Neural cell (in vitro differentiated cells): ENCODE measurements around the gene WFDC2. TPM values are rescaled to one million over a fixed set of nuclear protein-coding genes. Genes with fewer than 3 reads are reported as not detected.

Experiments used
- H2AFZ ChIP-seq: fragments of 200-600, 300-800 bp; sonication (generic), shearing (Covaris generic); 2 replicates; pipeline ENCODE4 v1.6.0; 2014; ENCODE audit warnings: low read depth, mild to moderate bottlenecking, antibody characterized with exemption, low read length, moderate library complexity
- H3F3A ChIP-seq: fragments of 200-600 bp; shearing (Covaris generic); 2 replicates; pipeline ENCODE4 v1.6.1; 2016; ENCODE audit warnings: mild to moderate bottlenecking, moderate library complexity, mixed read lengths, antibody characterized with exemption, low read length; ENCODE audit not compliant: insufficient read depth, poor library complexity, severe bottlenecking
- H3K27ac ChIP-seq: fragments of 200-600, 300-800 bp; sonication (generic), shearing (Covaris generic); 2 replicates; pipeline ENCODE4 v1.5.1; 2014; ENCODE audit warnings: mild to moderate bottlenecking, low read length, moderate library complexity
- H3K27me3 ChIP-seq: fragments of 300-800, 200-600 bp; sonication (generic), shearing (Covaris generic); 2 replicates; pipeline ENCODE4 v1.6.0; 2014; ENCODE audit warnings: mild to moderate bottlenecking, low read depth, low read length, moderate library complexity; ENCODE audit not compliant: insufficient read depth
- H3K36me3 ChIP-seq: fragments of 300-800, 200-600 bp; sonication (generic), shearing (Covaris generic); 2 replicates; pipeline ENCODE4 v1.5.1; 2014; ENCODE audit warnings: mild to moderate bottlenecking, antibody characterized with exemption, low read length, moderate library complexity; ENCODE audit not compliant: insufficient read depth
- H3K4me2 ChIP-seq: fragments of 300-800, 200-600 bp; sonication (generic), shearing (Covaris generic); 2 replicates; pipeline ENCODE4 v1.6.0; 2014; ENCODE audit warnings: mild to moderate bottlenecking, low read length
- H3K4me3 ChIP-seq: fragments of 300-800, 200-600 bp; sonication (generic), shearing (Covaris generic); 2 replicates; pipeline ENCODE4 v1.5.1; 2014; ENCODE audit warnings: mild to moderate bottlenecking, low read length, moderate library complexity
- H3K79me2 ChIP-seq: fragments of 200-600 bp; shearing (Covaris generic); replicated peaks from 2 replicates; pipeline ENCODE4 v1.6.0; 2014; ENCODE audit warnings: mild to moderate bottlenecking, low read length, moderate library complexity; ENCODE audit not compliant: insufficient read depth
- H3K9ac ChIP-seq: fragments of 300-800, 200-600 bp; sonication (generic), shearing (Covaris generic); 2 replicates; pipeline ENCODE4 v1.6.1; 2016; ENCODE audit warnings: mild to moderate bottlenecking, low read length, mixed read lengths
- H3K9me2 ChIP-seq: fragments of 200-600 bp; shearing (Covaris generic); 2 replicates; pipeline ENCODE4 v1.6.1; 2016; ENCODE audit warnings: mild to moderate bottlenecking, low read length, mixed read lengths; ENCODE audit not compliant: insufficient read depth
- H3K9me3 ChIP-seq: fragments of 200-600, 300-800 bp; sonication (generic), shearing (Covaris generic); 2 replicates; pipeline ENCODE4 v1.6.1; 2016; ENCODE audit warnings: mild to moderate bottlenecking, mixed run types, low read length, moderate library complexity, mixed read lengths
- H4K20me1 ChIP-seq: fragments of 200-600 bp; shearing (Covaris generic); 2 replicates; pipeline ENCODE4 v1.6.1; 2016; ENCODE audit warnings: mild to moderate bottlenecking, mixed run types; ENCODE audit not compliant: insufficient read depth
- EP300 ChIP-seq: fragments of 450-650 bp; conservative IDR thresholded peaks from 2 replicates; pipeline ENCODE4 v1.6.1; 2014; ENCODE audit warnings: antibody characterized with exemption, mild to moderate bottlenecking, moderate library complexity; ENCODE audit not compliant: poor library complexity, severe bottlenecking
- EZH2 ChIP-seq: fragments of 200-600, 300-800 bp; shearing (Covaris generic), sonication (generic); IDR thresholded peaks from 2 replicates; pipeline ENCODE4 v1.6.1; 2014; ENCODE audit warnings: antibody characterized with exemption, low read length, borderline replicate concordance, mild to moderate bottlenecking; ENCODE audit not compliant: insufficient read depth, poor library complexity, severe bottlenecking
- MXI1 ChIP-seq: fragments of 450-650 bp; conservative IDR thresholded peaks from 2 replicates; pipeline ENCODE4 v1.6.1; 2014; ENCODE audit warnings: antibody characterized with exemption, mild to moderate bottlenecking; ENCODE audit not compliant: poor library complexity, severe bottlenecking
- POLR2AphosphoS5 ChIP-seq: IDR thresholded peaks from 2 replicates; pipeline ENCODE4 v1.6.1; 2012
- RAD21 ChIP-seq: fragments of 450-650 bp; conservative IDR thresholded peaks from 2 replicates; pipeline ENCODE4 v1.6.1; 2014; ENCODE audit warnings: antibody characterized with exemption, mild to moderate bottlenecking, moderate library complexity
- SMC3 ChIP-seq: fragments of 450-650 bp; conservative IDR thresholded peaks from 2 replicates; pipeline ENCODE4 v1.6.1; 2014; ENCODE audit warnings: antibody characterized with exemption, mild to moderate bottlenecking, moderate library complexity; ENCODE audit not compliant: poor library complexity
- TAF1 ChIP-seq: IDR thresholded peaks from 2 replicates; pipeline ENCODE4 v1.6.1; 2012; ENCODE audit warnings: low read depth
- polyA plus RNA-seq: library from polyadenylated mRNA; depleted of rRNA; stranded (reverse); fragments of >200 nt; gene quantifications from 2 replicates; pipeline ENCODE4 v1.2.3, GENCODE V29; 2014
- TF ChIP-seq, protein P1 (sequence below): fragments of 450-650 bp; IDR thresholded peaks from 2 replicates; pipeline ENCODE4 v1.5.1; 2014; ENCODE audit warnings: antibody characterized with exemption, mild to moderate bottlenecking, moderate library complexity; ENCODE audit not compliant: poor library complexity, severe bottlenecking
- TF ChIP-seq, protein P2 (sequence below): IDR thresholded peaks from 2 replicates; pipeline ENCODE4 v1.6.1; 2012; ENCODE audit warnings: borderline replicate concordance

WFDC2 gene
- polyA plus RNA-seq, 1 donor from 2014 or later = not detected

DNA sequence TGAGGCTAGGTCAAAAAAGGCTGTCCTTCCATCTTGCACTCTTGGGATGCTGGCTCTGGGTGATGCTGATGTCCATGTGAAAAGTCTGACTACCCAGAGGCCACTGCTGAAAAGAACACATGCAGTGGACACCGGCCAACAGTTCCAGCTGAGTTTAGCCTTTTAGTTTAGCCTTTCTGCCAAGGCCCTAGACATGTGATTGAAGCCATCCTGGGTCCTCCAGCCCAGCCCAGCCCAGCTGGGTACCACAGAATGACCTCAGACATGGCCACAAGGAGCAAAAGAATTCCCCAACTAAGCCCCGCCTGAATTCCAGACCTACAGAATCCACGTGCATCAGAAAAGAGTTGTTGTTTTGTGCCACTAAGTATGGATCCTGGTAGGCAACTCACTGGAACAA lies 36.2 kb upstream of the WFDC2 start:
- no peak for TF ChIP-seq TAF1
- TF ChIP-seq, protein P1, sequence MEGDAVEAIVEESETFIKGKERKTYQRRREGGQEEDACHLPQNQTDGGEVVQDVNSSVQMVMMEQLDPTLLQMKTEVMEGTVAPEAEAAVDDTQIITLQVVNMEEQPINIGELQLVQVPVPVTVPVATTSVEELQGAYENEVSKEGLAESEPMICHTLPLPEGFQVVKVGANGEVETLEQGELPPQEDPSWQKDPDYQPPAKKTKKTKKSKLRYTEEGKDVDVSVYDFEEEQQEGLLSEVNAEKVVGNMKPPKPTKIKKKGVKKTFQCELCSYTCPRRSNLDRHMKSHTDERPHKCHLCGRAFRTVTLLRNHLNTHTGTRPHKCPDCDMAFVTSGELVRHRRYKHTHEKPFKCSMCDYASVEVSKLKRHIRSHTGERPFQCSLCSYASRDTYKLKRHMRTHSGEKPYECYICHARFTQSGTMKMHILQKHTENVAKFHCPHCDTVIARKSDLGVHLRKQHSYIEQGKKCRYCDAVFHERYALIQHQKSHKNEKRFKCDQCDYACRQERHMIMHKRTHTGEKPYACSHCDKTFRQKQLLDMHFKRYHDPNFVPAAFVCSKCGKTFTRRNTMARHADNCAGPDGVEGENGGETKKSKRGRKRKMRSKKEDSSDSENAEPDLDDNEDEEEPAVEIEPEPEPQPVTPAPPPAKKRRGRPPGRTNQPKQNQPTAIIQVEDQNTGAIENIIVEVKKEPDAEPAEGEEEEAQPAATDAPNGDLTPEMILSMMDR = no peak
- TF ChIP-seq MXI1 = no peak
- TF ChIP-seq RAD21 = no peak
- TF ChIP-seq POLR2AphosphoS5 = no peak
- TF ChIP-seq, protein P2, sequence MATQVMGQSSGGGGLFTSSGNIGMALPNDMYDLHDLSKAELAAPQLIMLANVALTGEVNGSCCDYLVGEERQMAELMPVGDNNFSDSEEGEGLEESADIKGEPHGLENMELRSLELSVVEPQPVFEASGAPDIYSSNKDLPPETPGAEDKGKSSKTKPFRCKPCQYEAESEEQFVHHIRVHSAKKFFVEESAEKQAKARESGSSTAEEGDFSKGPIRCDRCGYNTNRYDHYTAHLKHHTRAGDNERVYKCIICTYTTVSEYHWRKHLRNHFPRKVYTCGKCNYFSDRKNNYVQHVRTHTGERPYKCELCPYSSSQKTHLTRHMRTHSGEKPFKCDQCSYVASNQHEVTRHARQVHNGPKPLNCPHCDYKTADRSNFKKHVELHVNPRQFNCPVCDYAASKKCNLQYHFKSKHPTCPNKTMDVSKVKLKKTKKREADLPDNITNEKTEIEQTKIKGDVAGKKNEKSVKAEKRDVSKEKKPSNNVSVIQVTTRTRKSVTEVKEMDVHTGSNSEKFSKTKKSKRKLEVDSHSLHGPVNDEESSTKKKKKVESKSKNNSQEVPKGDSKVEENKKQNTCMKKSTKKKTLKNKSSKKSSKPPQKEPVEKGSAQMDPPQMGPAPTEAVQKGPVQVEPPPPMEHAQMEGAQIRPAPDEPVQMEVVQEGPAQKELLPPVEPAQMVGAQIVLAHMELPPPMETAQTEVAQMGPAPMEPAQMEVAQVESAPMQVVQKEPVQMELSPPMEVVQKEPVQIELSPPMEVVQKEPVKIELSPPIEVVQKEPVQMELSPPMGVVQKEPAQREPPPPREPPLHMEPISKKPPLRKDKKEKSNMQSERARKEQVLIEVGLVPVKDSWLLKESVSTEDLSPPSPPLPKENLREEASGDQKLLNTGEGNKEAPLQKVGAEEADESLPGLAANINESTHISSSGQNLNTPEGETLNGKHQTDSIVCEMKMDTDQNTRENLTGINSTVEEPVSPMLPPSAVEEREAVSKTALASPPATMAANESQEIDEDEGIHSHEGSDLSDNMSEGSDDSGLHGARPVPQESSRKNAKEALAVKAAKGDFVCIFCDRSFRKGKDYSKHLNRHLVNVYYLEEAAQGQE = no peak
- TF ChIP-seq SMC3 = no peak
- TF ChIP-seq EZH2 = no peak
- no peak for TF ChIP-seq EP300

DNA sequence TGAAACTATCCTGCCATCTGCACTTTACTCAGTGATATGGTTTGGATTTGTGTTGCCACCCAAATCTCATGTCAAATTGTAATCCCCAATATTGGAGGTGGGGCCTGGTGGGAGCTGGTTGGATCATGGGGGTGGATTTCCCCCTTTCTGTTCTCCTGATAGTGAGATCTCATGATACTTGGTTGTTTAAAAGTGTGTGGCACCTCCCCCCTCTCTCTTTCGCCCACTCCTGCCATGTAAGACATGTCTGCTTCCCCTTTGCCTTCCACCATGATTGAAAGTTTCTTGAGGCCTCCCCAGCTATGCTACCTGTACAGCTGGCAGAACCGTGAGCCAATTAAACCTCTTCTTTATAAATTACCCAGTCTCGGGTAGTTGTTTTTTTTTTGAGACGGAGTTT lies 35.6 kb upstream of the WFDC2 start:
- H3K9me2 ChIP-seq = no peaks in the 10 kb centered on the region
- no peaks in the 10 kb centered on the region for H3K9me3 ChIP-seq
- no peak overlapping the region for H3K4me3 ChIP-seq
- no peaks in the 10 kb centered on the region for H3K36me3 ChIP-seq
- no peak overlapping the region for H2AFZ ChIP-seq
- H3K27me3 ChIP-seq = no peaks in the 10 kb centered on the region
- H3K4me2 ChIP-seq = no peak overlapping the region
- H3F3A ChIP-seq = no peaks in the 10 kb centered on the region
- H3K27ac ChIP-seq = no peak overlapping the region
- H3K9ac ChIP-seq = no peak overlapping the region
- TF ChIP-seq RAD21 = no peak
- no peak for TF ChIP-seq TAF1
- TF ChIP-seq MXI1 = no peak
- TF ChIP-seq EZH2 = no peak
- TF ChIP-seq, protein P2 = no peak
- no peaks in the 10 kb centered on the region for H4K20me1 ChIP-seq
- H3K79me2 ChIP-seq = no peaks in the 10 kb centered on the region

More for the DNA sequence above, 36.2 kb upstream of the WFDC2 start:
- no peak overlapping the region for H3K4me2 ChIP-seq
- H3K27me3 ChIP-seq = no peaks in the 10 kb centered on the region
- no peaks in the 10 kb centered on the region for H3K79me2 ChIP-seq
- no peaks in the 10 kb centered on the region for H3F3A ChIP-seq
- H3K27ac ChIP-seq = no peak overlapping the region
- no peak overlapping the region for H3K4me3 ChIP-seq
- H3K36me3 ChIP-seq = no peaks in the 10 kb centered on the region
- H4K20me1 ChIP-seq = no peaks in the 10 kb centered on the region
- H3K9ac ChIP-seq = no peak overlapping the region
- no peak overlapping the region for H2AFZ ChIP-seq
- no peaks in the 10 kb centered on the region for H3K9me3 ChIP-seq
- H3K9me2 ChIP-seq = no peaks in the 10 kb centered on the region
